Effector CD8-positive, alpha-beta T cell (primary cell): ENCODE data around the gene CYSLTR2.
"Not testable (repeated sequence)": the region's sequence is repeated elsewhere in the genome, so short reads cannot be mapped to it uniquely, and the experiment has no call there.

Experiments used
- DNase-seq: peaks from one replicate; lab custom pipeline; 2025; lab: John Stamatoyannopoulos, UW

CYSLTR2 gene

DNA sequence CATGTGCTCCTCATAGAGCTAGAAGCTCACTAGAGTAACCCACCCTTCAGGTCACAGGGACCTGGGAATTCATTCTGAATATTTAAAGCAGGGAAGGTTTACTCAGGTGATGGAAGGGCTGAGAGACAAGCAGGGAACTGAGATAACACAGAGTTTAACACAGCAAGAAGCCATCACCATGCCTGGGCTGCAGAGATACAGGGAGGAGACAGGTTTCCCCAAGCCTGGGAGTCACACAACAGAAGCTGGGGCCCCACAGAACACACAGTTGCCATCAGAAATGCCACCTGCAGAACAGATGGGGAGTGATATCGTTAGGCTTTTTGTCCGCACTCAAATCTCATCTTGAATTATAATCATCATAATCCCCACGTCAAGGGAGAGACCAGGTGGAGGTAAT, 7.9 kb upstream of the CYSLTR2 start:
- DNase-seq, result no peak

DNA sequence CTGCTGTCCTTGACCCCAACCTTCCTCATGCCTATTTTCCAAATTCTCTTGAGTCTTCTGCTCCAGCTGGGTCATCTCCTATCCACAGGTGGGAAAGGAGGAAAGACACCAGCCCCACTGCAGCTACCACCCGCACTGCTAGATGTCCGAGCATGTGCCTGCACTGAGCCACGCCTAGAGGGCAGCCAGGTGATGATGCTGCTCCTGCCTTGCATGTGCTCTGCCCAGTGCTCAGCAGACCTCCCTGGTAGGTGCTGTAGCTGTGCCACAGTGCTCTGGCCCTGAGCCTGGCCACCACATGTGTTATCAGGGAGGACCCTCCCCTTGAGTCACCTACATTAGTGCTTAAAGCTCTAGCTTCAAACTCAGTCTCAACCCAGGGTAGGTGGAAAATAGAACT, 6.9 kb upstream of the CYSLTR2 start:
- DNase-seq, result no peak

DNA sequence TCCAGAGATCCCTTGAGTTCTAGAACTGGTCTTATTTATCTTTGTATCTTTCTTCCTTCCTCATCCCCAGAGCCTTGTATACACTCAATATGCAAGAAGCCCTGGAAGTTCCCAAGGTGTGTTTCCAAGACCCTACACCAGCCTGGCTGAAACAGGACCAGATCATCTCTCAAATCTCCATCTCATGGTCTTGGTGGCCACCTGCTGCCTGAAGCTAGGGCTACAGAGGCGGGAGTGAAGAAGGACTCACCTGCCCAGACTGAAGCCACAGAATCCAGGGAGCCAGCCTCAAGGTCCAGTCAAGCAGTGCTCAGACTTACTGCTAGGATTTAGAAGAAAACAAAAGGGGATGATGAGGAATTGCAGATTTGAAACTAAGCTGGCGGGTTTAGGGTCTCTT, 6.1 kb upstream of the CYSLTR2 start:
- DNase-seq, result no peak

DNA sequence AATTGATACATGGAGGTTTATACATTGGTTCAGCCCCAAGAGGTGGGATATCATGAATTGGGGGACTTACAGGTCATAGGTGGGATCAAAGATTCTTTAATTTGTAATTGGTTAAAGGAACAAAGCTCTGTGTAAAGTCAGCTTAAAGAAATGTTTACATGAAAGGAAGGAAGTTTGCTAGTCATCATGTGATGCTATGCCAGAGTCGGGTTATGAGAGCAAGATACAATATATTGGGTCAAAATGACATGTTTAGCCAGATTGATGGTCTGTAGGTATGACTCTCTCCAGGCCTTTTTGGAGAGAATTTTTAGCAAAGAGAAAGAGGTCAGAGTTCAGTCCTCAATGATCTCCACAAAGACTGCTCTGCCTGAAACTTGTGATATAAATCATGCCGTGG, 5.3 kb upstream of the CYSLTR2 start:
- DNase-seq, result no peak

DNA sequence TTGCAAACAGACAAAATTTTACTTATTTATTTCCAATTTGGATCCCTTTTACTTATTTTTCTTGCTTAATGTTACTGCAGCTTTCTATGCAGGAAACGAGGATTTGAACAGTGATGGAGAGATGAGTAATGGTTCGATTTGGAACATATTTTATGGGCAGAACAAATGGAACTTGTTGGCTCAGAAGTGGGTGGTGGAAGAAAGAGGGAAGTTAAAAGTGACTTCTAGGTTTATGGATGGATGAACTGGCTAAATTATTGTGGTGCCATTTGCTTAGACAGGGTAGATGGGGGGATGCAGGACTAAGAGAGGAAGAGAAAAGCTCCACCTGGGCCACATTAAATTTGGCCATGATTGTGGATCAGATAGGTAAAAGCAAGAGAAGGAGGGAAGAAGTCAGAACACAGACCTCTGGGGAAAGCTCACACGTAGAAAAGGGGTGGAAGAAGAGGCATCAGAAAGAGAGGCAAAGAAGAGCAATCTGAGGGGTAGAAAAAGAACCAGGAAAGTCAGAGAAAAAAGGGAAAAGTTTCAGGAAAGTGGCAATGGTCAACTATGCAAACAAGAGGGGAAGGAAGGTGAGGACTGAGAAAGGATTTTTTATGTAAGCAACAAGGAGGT, 768 bp upstream of the CYSLTR2 start:
- no peak for DNase-seq

DNA sequence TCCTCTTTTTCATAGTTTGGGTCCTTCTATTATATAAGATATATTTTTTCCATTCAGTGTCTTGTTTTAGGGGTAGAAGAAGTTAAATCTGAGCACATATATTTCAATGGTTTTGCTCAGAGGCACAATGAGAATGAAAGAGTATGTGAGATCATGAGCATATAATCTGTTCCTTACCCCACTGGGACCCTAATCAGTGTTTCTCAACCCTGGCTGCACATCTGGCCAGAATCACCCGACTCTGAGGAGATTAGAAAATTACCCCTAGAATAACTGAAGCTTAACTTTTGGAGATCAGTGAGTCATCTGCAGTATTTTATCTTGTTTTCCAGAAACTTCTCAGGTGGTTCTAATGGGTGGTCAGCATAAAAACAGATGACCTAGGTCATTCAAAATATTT, 782 bp downstream of the CYSLTR2 start:
- DNase-seq, result no peak

DNA sequence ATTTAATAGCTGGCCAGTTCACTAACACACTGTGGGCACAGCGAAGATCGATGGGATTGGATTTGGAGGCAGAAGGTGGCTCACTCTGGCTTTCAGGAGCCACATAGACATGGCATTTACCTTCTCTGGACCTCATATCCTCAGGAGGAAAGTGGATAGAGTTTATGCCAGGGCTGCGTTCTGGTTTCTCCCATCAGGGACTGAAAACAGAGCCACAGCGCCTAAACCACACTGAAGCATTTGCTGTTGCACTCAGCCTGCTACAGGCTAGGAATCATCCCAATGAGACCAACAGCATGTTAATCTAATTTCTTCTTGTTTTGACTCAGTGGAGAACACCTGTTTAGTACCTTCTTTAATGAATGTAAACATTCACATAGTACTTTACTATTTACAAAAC, 1.6 kb downstream of the CYSLTR2 start:
- no peak for DNase-seq

DNA sequence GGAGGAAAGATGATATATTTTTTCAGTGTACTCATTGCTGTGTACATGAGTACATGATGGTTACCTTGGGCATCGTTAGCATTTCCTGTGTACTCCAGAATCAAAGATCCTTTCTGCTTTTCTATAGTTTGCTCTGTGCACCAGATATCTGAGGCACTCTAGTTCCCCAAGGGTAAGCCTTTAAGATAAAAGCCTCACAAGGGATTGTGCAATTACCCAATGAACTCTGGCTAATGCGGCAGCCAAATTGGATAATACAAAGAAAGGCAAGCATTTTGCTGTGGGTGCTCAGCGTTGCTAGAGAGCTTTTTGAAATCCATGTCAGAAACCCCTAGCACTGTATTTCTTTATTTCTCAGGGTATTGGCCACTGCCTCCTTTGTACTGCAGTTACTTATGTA, 2.9 kb downstream of the CYSLTR2 start:
- DNase-seq, result no peak

DNA sequence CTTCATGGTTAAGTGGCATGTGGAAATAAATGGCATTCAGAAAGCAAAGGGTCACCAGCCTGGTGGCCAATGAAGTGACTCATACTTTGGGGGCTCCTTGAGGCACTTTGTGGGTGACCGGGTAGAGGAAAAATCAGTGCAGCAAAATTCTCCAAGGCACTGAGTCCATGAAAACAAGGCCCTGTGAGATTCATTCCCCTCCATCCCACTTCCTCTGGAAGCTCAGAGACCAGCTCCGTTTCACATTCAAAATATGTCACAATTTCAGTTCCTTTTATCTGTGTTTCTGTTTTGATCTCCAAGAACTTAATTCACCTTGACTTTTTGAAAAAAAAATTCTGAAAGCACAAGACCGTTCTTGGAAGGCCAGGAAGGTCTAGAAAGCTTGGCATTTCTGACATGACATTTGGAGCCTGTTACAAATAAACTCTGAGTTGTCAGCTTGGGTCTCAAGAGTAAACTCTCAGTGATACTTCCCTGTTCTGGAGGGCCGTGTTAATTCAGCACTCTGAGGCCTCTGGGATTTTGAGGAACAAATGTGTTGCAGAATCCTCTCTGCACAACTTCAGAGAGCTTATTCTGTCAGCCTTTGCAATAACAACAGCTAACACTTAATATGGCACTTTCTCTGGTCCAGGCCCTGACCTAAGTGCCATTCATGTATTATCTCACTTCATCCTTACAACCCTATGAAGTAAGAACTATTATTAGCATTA, 6.8 kb downstream of the CYSLTR2 start:
- no peak for DNase-seq

DNA sequence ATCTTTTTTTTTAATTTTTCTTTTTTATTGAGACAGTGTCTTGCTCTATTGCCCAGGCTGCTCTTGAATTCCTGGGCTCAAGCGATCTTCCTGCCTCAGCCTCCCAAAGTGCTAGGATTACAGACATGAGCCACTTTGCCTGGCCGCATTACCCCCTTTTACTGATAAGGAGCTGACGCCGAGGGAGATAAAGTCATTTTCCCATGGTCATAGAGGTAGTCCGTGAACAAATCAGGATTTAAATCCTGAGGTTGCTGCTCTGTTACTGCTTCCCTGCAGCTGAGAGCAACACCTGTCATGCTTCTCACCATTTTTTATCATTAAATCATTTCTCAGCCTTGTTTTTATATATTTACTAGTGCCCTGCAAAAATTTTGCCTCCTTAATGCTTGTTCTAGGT, 7.4 kb downstream of the CYSLTR2 start:
- DNase-seq, result no peak

DNA sequence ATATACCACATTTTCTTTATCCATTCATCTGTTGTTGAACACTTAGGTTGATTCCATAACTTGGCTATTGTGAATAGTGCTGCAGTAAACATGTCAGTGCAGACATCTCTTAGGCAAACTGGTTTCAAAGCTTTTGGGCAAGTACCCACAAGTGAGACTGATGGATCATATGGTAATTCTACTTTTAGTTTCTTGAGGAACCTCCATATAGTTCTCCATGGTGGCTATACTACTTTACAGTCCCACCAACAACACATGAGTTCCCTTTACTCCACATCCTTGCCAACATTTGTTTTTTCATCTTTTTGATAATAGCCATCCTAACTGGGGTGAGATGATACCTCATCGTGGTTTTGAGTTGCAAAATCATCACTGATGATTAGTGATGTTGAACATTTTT, 8.5 kb downstream of the CYSLTR2 start:
- no peak for DNase-seq

DNA sequence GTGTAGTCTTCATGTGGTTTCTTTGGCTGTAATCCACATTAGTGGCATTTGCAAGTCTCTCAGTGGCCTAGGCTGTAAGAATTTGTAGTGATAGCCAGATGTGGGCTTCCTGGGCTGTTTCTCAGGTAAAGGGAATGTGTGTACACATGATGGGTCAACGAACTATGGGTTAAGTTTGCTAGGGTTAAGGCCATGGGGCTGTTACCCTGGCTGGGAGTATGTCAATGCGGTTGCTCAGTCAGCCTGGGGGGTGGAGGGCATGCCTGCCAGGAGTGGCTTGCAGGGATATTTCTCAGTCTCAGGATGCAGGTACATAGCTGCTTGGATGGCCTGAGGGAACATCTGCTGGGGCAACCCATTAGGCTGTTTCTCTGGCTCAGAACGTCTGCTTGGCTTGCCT, 13.4 kb downstream of the CYSLTR2 start:
- DNase-seq, result no peak

DNA sequence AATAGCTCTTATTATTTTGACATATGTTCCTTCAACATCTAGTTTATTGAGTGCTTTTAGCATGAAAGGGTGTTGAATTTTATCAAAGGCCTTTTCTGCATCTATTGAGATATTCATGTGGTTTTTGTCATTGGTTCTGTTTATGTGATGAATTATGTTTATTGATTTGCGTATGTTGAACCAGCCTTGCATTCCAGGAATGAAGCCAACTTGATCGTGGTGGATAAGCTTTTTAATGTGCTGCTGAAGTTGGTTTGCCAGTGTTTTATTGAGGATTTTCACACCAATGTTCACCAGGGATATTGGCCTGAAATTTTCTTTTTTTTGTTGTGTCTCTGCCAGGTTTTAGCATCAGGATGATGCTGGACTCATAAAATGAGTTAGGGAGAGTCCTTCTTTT, 17.7 kb downstream of the CYSLTR2 start:
- not testable (repeated sequence) for DNase-seq

DNA sequence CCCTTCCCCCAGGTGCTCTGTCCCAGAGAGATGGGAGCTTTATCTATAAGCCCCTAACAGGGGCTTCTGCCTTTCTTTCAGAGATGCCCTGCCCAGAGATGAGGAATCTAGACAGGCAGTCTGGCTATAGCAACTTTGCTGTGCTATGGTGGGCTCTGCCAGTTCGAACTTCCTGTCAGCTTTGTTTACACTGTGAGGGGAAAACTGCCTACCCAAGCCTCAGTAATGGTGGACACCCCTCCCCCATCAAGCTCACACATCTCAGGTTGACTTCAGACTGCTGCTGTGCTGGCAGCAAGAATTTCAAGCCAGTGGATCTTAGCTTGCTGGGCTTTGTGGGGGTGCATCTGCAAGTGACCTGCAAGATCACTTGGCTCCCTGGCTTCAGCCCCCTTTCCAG, 21.5 kb downstream of the CYSLTR2 start:
- no peak for DNase-seq

DNA sequence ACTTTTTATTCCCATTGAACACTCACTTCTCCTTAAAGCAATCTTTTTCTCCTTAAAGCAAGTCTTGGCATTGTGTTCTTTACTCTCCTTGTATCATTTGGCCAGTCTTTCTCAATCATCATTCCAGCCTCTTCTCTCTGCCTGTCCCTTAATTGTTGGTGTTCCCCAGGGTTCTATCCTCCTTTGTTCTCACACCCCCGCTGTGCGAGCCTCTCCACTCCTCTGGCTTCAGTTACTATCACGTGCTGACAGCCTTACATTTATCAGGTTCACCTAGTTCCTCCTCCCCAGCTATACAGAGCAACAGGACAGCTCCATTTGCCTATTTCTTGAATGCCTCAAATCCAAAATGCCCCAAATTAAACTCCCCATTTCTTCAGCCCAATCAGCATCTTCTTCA, 24.6 kb downstream of the CYSLTR2 start:
- DNase-seq, result no peak

DNA sequence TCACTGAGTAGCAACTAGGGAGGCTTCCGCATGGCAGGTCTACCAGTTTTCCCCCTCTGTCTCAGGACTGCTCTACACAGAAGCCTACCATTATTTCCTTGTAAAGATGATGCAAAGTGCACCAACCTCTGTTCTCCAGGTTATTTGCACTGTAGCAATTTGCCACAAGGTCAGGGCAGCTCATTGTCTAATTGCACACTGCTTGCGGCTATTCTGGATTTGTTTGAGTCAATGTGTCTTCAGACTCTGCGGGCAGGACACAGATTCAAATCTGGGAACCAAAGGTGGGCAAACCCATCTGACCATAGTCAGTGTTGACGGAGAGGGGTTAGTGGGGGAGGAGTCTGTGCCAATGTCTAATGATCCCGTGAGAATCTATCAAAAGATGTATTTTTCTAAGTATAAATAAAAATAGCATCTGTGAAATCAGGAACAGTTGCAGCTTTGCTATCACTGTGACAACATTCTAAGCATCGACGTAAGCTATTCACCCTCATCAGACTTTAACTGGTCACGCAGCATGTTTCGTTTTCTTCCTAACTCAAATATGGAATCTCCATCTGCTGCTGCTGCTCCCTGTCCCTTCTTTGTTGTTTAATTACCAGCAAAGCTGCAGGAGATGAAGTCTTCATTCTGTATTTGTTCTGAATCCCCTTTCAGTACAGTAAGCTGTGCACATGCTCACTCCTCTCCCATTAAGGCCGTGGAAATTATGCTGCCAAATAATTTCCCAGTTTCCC, 26.4 kb downstream of the CYSLTR2 start:
- DNase-seq, result no peak

DNA sequence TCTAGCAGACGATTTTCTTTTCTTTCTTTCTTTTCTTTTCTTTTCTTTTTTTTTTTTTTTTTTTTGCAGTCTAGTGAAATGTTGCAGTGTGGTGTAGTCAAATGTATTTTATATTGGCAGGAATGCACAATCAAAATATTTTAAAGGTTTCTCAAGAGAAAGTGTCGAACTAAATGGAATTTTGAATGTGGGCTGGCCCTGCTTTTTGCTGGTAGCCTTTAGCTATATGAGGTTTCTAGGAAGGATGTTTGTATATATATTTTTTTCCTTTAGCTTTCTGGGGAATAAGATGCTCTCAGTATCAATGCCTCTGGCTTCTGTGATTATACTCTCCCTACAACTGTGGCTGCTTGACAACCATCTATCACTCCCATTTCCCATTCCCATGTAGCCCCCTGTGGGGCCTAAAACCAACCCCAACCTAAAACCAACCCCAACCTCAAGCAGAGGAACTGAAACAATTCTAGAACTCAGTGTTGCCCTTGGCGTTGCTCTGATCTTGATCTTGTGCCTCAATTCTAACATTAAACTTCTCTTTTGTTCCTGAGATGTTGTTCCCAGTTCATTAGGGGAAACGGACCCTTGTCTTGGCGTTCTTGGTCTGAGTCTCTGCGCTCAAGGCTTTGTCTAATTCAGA, 27.1 kb downstream of the CYSLTR2 start:
- DNase-seq, result no peak

DNA sequence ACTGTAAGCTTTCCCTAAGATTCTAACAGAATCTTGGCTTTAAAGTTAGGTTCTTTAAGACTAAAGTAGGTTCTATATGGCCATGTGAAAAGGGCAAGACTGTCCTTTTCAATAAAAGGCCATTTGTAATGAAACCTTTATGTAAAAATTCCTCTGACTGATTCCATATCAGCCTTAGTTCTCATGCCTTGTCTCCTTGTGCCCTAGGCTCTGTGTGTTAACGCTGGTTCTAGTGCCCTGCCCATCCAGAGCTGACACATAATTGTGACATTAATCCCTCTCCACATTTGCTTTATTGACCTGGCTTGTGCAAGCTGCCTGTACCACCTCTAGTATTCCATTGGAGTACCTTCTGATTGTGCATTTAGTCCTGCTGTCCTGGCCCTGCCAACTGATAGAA, 28.2 kb downstream of the CYSLTR2 start:
- no peak for DNase-seq

DNA sequence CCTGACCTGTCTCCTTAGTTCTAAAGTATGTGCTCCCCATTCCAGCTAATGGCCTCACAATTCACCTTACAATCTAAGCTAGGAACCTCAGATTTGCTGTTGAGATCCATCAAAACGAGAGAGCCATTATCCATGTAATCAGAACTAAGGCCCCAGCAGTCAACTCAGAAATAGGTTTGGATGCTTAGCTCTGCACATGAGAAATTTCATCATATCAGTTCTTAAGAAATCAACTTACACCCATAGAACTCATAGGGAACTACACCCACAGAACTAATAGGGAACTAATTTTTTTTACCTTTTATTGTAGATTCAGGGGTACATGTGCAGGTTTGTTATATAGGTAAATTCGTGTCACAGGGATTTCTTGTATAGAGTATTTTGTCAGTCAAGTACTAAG, 28.7 kb downstream of the CYSLTR2 start:
- DNase-seq, result no peak

DNA sequence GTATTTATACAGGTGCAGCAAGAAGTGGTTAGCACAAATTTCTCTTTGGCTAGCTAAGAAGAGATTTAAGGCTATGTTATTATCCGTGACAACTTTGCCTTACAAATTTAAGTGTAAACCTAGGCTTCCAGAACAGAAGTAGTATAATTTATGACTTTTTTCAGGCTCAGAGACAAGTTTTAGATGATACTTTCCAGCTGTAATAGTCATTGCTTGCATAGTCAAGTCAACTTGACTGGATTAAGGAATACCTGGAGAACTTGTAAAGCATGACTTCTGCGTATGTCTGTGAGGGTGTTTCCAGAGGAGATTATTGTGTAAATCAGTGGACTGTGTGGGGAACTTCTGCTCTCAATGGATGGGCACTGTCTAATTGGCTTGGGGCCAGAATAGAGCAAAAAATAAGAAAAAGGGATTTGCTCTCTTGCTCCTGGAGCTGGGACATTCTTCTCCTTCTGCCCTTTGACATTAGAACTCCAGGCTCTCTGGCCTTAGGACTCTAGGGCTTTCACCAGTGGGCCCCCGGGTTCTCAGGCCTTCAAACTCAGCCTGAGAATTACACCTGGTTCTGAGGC, 33.0 kb downstream of the CYSLTR2 start:
- DNase-seq, result no peak

DNA sequence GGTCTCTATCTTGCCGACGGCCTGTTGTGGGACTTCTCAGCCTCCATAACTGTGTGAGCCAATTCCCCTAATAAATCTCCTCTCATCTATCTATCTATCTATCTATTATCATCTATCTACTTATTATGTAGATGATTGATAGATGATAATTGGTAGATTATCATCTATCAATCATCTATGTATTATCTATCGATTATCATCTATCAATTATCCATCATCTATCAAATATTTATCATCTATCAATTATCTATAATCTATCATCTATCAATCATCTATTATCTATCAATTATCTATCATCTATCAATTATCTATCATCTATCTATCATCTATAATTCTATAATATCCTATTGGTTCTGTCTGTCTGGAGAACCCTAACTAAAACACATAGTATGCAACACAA, 33.5 kb downstream of the CYSLTR2 start:
- no peak for DNase-seq

DNA sequence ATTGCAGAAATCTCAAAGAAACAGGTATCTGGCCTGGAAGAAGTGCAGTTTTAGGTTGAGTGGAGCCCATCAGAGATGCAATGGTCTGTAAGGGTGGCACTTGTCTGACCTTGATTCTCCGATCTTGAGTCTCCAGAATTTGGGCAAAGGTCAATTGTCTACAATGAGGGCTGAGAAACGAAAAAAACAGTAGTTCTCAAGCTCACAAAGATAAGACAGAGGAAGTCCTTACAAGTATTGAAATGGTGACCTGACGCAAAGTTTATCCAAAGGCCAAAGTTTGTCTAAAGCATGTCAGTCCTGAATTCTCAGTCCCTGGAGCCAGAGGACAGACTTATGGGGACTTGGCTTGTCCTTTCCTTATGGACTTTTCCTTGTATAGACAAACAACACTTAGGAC, 40.3 kb downstream of the CYSLTR2 start:
- no peak for DNase-seq

DNA sequence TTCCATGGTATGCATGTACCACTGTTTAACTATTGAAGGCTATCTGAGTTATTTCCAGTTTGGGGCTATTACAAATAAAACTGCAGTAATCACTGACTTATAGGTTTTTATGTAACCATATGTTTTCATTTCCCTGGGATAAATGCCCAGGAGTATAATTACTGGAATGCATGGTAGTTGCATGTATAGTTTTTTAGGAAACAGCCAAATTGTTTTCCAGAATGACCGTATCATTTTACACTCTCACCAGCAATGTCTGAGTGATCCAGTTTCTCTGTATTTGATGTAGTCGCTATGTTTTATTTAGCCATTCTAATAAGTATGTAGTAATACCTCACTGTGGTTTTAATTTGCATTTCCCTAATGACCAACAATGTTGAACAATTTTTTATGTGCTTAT, 42.0 kb downstream of the CYSLTR2 start:
- DNase-seq, result no peak
